HepG2 (cell line): ENCODE data around the gene INPP1. TPM values are rescaled to one million over a fixed set of nuclear protein-coding genes. Genes with fewer than 3 reads are reported as not detected.

Source experiments
- ATF1 ChIP-seq: IDR thresholded peaks from 2 replicates; pipeline ENCODE4 v1.6.1; 2016; ENCODE audit warnings: mild to moderate bottlenecking, control low read depth
- HMG20A ChIP-seq: IDR thresholded peaks from 2 replicates; pipeline ENCODE4 v1.6.1; 2016; ENCODE audit warnings: borderline replicate concordance
- IKZF1 ChIP-seq: fragments of 450-650 bp; IDR thresholded peaks from 2 replicates; pipeline ENCODE4 v1.7.1; 2016
- NFIC ChIP-seq: IDR thresholded peaks from 2 replicates; pipeline ENCODE4 v1.6.1; 2012; ENCODE audit warnings: mild to moderate bottlenecking, low read length, inconsistent platforms
- PHF5A ChIP-seq: IDR thresholded peaks from one replicate; pipeline ENCODE4 v1.6.1; 2018; ENCODE audit warnings: low read depth, missing genetic modification reagents; ENCODE audit not compliant: unreplicated experiment
- SRSF1 ChIP-seq: fragments of 200-400 bp; formaldehyde crosslinking; optimal IDR thresholded peaks from 2 replicates; pipeline ENCODE3; 2017; ENCODE audit warnings: mild to moderate bottlenecking, low read depth, low read length, moderate library complexity
- SRSF9 ChIP-seq: fragments of 200-400 bp; formaldehyde crosslinking; IDR thresholded peaks from 2 replicates; pipeline ENCODE4 v1.6.1; 2018; ENCODE audit warnings: borderline replicate concordance, mild to moderate bottlenecking, low read depth, low read length; ENCODE audit not compliant: insufficient read depth, poor library complexity, severe bottlenecking
- TMF1 ChIP-seq: sonication (generic); formaldehyde crosslinking; IDR thresholded peaks from 2 replicates; pipeline ENCODE4 v1.8.1; 2022; ENCODE audit warnings: low read depth, missing genetic modification reagents
- YEATS2 ChIP-seq: sonication (generic); formaldehyde crosslinking; IDR thresholded peaks from 2 replicates; pipeline ENCODE4 v1.4.0; 2020; ENCODE audit warnings: missing genetic modification reagents, borderline replicate concordance
- ZNF460 ChIP-seq: sonication (generic); formaldehyde crosslinking; IDR thresholded peaks from 2 replicates; pipeline ENCODE4 v1.5.1; 2020; ENCODE audit warnings: missing genetic modification reagents, mild to moderate bottlenecking, borderline replicate concordance
- polyA plus RNA-seq, 8 experiments: library from polyadenylated mRNA; depleted of rRNA in 3 of 8; stranded (reverse) in 7 of 8; unstranded in 1 of 8; fragments of >200 nt; fragmentation: Illumina TruSeq in 4 of 8; extraction: Trizol in 4 of 8; gene quantifications; 2 replicates each; pipeline versions ENCODE4 v1.2.1 to v1.2.3, GENCODE V29; 2011 to 2016; ENCODE audit warnings: low read depth in 4 of 8, missing spikeins in 1 of 8, mixed read lengths in 1 of 8; ENCODE audit not compliant: insufficient read depth in 1 of 8
- total RNA-seq, 5 experiments: library from RNA; depleted of rRNA; stranded (reverse); fragments of >200 nt; fragmentation: Illumina TruSeq; extraction: Trizol; gene quantifications; 2 replicates each; pipeline ENCODE4 v1.2.3, GENCODE V29; 2016; ENCODE audit warnings: low read depth in 1 of 5
- TF ChIP-seq, protein P1 (sequence below): sonication (generic); formaldehyde crosslinking; IDR thresholded peaks from 2 replicates; pipeline ENCODE4 v1.4.0; 2020; ENCODE audit warnings: mild to moderate bottlenecking, missing genetic modification reagents, borderline replicate concordance
- TF ChIP-seq, protein P2 (sequence below), 2 experiments: fragments of 450-650 bp in 1 of 2; sonication (generic) in 1 of 2; formaldehyde crosslinking in 1 of 2; IDR thresholded peaks; 2 replicates each; pipeline versions ENCODE4 v1.6.1 to v1.8.0; 2016 to 2022; ENCODE audit warnings: antibody characterized with exemption in 1 of 2, mild to moderate bottlenecking in 1 of 2, missing genetic modification reagents in 1 of 2
- TF ChIP-seq, protein P3 (sequence below): sonication (generic); formaldehyde crosslinking; IDR thresholded peaks from 2 replicates; pipeline ENCODE4 v1.5.1; 2020; ENCODE audit warnings: mild to moderate bottlenecking, missing genetic modification reagents, moderate library complexity

Gene INPP1
- total and polyA plus RNA-seq, 2 of the 13 experiments (the other 11 are each of a cell fraction or from before 2014, with no cell fraction given), result 10.0 to 13.3 TPM

DNA sequence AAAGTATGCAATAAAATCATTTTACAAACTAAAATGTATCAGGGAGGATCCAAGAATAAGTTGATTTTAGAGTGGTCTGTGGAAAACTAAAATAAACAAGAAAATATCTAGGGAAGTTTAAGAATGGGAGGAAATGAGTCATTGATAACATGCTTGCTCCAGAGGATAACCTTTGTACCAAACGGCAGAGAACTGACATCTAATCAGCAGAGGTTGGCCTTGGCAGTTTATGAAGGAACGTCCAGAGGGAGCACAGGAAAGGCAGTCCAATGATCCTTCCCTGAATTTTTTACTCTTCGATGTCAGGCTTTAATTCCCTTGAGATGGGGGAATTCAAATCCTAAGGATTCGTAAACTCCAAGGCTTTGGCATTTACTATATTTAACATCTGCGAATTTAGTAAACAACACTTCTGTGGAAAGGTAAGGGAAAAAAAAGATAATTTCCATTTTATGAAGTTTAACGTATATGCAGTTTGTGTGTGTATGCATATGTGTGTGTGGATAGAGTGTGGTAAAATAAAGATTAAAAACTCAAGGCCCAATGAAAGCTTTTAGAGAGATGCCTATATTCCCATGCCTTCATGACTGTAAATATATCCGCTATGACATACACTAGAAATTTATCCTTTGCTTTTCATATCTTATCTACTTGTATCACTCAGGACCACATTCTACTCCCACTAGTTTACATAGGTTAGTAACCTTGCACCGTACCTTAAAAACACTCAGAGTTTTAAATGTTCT, 8.7 kb upstream of the INPP1 start (continued):
- TF ChIP-seq, protein P1, sequence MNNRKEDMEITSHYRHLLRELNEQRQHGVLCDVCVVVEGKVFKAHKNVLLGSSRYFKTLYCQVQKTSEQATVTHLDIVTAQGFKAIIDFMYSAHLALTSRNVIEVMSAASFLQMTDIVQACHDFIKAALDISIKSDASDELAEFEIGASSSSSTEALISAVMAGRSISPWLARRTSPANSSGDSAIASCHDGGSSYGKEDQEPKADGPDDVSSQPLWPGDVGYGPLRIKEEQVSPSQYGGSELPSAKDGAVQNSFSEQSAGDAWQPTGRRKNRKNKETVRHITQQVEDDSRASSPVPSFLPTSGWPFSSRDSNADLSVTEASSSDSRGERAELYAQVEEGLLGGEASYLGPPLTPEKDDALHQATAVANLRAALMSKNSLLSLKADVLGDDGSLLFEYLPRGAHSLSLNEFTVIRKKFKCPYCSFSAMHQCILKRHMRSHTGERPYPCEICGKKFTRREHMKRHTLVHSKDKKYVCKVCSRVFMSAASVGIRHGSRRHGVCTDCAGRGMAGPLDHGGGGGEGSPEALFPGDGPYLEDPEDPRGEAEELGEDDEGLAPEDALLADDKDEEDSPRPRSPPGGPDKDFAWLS (CRISPR knock-in tag), result no peak
- TF ChIP-seq SRSF9 (no peak), TMF1 (CRISPR knock-in tag) (no peak), ZNF460 (CRISPR knock-in tag) (no peak; the same call in 1 of the 2 replicates), HMG20A (CRISPR knock-in tag) (peak; percentile 95), IKZF1 (no peak), SRSF1 (no peak), YEATS2 (CRISPR knock-in tag) (no peak; the same call in 1 of the 2 replicates), NFIC (peak; percentile 81; the same call in 1 of the 2 replicates), ATF1 (CRISPR knock-in tag) (no peak; the same call in none of the 2 replicates), PHF5A (peak; percentile 67)
- TF ChIP-seq, protein P2, sequence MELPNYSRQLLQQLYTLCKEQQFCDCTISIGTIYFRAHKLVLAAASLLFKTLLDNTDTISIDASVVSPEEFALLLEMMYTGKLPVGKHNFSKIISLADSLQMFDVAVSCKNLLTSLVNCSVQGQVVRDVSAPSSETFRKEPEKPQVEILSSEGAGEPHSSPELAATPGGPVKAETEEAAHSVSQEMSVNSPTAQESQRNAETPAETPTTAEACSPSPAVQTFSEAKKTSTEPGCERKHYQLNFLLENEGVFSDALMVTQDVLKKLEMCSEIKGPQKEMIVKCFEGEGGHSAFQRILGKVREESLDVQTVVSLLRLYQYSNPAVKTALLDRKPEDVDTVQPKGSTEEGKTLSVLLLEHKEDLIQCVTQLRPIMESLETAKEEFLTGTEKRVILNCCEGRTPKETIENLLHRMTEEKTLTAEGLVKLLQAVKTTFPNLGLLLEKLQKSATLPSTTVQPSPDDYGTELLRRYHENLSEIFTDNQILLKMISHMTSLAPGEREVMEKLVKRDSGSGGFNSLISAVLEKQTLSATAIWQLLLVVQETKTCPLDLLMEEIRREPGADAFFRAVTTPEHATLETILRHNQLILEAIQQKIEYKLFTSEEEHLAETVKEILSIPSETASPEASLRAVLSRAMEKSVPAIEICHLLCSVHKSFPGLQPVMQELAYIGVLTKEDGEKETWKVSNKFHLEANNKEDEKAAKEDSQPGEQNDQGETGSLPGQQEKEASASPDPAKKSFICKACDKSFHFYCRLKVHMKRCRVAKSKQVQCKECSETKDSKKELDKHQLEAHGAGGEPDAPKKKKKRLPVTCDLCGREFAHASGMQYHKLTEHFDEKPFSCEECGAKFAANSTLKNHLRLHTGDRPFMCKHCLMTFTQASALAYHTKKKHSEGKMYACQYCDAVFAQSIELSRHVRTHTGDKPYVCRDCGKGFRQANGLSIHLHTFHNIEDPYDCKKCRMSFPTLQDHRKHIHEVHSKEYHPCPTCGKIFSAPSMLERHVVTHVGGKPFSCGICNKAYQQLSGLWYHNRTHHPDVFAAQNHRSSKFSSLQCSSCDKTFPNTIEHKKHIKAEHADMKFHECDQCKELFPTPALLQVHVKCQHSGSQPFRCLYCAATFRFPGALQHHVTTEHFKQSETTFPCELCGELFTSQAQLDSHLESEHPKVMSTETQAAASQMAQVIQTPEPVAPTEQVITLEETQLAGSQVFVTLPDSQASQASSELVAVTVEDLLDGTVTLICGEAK (IDR thresholded peaks at IDR 0.05), result no peak
- TF ChIP-seq, protein P2 (CRISPR knock-in tag; IDR thresholded peaks at IDR 0.05), result no peak
- TF ChIP-seq, protein P3, sequence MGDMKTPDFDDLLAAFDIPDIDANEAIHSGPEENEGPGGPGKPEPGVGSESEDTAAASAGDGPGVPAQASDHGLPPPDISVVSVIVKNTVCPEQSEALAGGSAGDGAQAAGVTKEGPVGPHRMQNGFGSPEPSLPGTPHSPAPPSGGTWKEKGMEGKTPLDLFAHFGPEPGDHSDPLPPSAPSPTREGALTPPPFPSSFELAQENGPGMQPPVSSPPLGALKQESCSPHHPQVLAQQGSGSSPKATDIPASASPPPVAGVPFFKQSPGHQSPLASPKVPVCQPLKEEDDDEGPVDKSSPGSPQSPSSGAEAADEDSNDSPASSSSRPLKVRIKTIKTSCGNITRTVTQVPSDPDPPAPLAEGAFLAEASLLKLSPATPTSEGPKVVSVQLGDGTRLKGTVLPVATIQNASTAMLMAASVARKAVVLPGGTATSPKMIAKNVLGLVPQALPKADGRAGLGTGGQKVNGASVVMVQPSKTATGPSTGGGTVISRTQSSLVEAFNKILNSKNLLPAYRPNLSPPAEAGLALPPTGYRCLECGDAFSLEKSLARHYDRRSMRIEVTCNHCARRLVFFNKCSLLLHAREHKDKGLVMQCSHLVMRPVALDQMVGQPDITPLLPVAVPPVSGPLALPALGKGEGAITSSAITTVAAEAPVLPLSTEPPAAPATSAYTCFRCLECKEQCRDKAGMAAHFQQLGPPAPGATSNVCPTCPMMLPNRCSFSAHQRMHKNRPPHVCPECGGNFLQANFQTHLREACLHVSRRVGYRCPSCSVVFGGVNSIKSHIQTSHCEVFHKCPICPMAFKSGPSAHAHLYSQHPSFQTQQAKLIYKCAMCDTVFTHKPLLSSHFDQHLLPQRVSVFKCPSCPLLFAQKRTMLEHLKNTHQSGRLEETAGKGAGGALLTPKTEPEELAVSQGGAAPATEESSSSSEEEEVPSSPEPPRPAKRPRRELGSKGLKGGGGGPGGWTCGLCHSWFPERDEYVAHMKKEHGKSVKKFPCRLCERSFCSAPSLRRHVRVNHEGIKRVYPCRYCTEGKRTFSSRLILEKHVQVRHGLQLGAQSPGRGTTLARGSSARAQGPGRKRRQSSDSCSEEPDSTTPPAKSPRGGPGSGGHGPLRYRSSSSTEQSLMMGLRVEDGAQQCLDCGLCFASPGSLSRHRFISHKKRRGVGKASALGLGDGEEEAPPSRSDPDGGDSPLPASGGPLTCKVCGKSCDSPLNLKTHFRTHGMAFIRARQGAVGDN, result no peak
